ENCODE measurements around the gene PLA2G6.

PLA2G6 gene

GRCh38 chr22:38171927-38172831, 9.5 kb downstream of the PLA2G6 start:
- DNase-seq (ENCODE audit: low read depth) = peak; percentile 98

DNA sequence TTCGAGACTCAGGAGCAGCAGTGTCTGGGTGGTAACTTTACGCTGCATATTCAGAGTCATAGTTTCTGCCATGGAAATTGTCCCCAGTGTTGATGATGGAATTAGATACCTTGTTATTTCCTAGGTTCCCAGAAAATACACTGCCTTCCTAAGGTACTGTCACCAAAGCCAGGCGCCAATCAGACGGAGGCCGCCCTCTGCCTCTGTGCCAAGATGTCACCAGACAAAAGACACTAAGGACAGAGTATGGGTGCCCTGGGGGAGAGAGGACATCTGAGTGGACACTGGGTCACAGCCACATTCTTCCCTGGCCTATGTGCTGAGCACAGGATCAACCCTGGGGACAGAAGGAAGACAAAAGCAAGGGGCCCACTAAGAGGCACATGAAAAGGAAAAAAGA, 11.2 kb downstream of the PLA2G6 start:
- no peak for DNase-seq (ENCODE audit: low read depth)
- TF ChIP-seq, protein P1, sequence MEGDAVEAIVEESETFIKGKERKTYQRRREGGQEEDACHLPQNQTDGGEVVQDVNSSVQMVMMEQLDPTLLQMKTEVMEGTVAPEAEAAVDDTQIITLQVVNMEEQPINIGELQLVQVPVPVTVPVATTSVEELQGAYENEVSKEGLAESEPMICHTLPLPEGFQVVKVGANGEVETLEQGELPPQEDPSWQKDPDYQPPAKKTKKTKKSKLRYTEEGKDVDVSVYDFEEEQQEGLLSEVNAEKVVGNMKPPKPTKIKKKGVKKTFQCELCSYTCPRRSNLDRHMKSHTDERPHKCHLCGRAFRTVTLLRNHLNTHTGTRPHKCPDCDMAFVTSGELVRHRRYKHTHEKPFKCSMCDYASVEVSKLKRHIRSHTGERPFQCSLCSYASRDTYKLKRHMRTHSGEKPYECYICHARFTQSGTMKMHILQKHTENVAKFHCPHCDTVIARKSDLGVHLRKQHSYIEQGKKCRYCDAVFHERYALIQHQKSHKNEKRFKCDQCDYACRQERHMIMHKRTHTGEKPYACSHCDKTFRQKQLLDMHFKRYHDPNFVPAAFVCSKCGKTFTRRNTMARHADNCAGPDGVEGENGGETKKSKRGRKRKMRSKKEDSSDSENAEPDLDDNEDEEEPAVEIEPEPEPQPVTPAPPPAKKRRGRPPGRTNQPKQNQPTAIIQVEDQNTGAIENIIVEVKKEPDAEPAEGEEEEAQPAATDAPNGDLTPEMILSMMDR (IDR thresholded peaks at IDR 0.05; ENCODE audit: insufficient read depth, low read depth, low read length, missing control alignments) = no peak
- H3K4me3 ChIP-seq (ENCODE audit: low read length) = no peak overlapping the region

More at GRCh38 chr22:38171927-38172831, 9.5 kb downstream of the PLA2G6 start:
- no peak overlapping the region for H3K4me3 ChIP-seq (ENCODE audit: low read length)
- TF ChIP-seq, protein P1 (IDR thresholded peaks at IDR 0.05; ENCODE audit: insufficient read depth, low read depth, low read length, missing control alignments) = no peak

GRCh38 chr22:38169116-38169515, 12.5 kb downstream of the PLA2G6 start:
- no peak for DNase-seq (ENCODE audit: low read depth)

GRCh38 chr22:38167988-38168407, 13.6 kb downstream of the PLA2G6 start:
- peak; percentile 61 for DNase-seq (ENCODE audit: low read depth)
- TF ChIP-seq, protein P1 (IDR thresholded peaks at IDR 0.05; ENCODE audit: insufficient read depth, low read depth, low read length, missing control alignments) = no peak
- H3K4me3 ChIP-seq (ENCODE audit: low read length) = no peak overlapping the region

More at GRCh38 chr22:38169116-38169515, 12.5 kb downstream of the PLA2G6 start:
- no peak overlapping the region for H3K4me3 ChIP-seq (ENCODE audit: low read length)
- TF ChIP-seq, protein P1 (IDR thresholded peaks at IDR 0.05; ENCODE audit: insufficient read depth, low read depth, low read length, missing control alignments) = no peak

GRCh38 chr22:38165922-38166593, 15.6 kb downstream of the PLA2G6 start:
- TF ChIP-seq, protein P1 (IDR thresholded peaks at IDR 0.05; ENCODE audit: insufficient read depth, low read depth, low read length, missing control alignments) = no peak
- H3K4me3 ChIP-seq (ENCODE audit: low read length) = no peak overlapping the region
- no peak for DNase-seq (ENCODE audit: low read depth)

- no peak overlapping the region for H3K4me3 ChIP-seq (ENCODE audit: low read length)
- TF ChIP-seq, protein P1 (IDR thresholded peaks at IDR 0.05; ENCODE audit: insufficient read depth, low read depth, low read length, missing control alignments) = no peak
- no peak for DNase-seq (ENCODE audit: low read depth)
Measured at GRCh38 chr22:38164551-38164918, 17.1 kb downstream of the PLA2G6 start.

Data from epithelial cell of esophagus (primary cell).